Retinal pigment epithelial cell (primary cell): ENCODE measurements around the gene SGK2.

Source experiments
- DNase-seq: peaks from one replicate; pipeline ENCODE4 v3.0.0-alpha.2; 2010; ENCODE audit warnings: low read depth
- H3K4me3 ChIP-seq: 2 replicates; pipeline ENCODE4 v1.5.1; 2011; ENCODE audit warnings: mild to moderate bottlenecking, low read length, control low read depth, moderate library complexity
- TF ChIP-seq, protein P1 (sequence below): conservative IDR thresholded peaks from 2 replicates; pipeline ENCODE4 v1.5.1; 2011; ENCODE audit warnings: low read depth, low read length, control low read depth, inconsistent platforms

SGK2 gene

DNA sequence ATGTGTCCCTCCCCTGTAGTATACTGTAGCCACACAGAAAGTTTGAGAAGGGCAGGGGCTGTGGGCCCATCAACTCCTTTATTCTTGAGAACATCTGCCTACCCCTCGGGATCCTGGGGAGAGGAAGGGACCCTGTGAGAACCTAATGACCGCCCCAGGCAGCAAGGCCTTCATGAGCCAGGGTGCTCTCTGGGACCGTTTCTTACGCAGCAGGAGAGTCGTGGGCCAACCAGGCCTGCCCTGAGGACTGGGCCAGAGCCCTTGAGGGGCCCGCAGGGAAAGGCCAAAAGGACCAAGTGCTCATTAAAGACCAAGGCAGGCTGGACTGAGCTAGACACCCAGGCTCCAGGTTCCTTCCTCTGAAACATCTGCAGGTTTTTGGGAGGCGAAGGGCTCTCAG is 5.2 kb downstream of the SGK2 start:
- TF ChIP-seq, protein P1, sequence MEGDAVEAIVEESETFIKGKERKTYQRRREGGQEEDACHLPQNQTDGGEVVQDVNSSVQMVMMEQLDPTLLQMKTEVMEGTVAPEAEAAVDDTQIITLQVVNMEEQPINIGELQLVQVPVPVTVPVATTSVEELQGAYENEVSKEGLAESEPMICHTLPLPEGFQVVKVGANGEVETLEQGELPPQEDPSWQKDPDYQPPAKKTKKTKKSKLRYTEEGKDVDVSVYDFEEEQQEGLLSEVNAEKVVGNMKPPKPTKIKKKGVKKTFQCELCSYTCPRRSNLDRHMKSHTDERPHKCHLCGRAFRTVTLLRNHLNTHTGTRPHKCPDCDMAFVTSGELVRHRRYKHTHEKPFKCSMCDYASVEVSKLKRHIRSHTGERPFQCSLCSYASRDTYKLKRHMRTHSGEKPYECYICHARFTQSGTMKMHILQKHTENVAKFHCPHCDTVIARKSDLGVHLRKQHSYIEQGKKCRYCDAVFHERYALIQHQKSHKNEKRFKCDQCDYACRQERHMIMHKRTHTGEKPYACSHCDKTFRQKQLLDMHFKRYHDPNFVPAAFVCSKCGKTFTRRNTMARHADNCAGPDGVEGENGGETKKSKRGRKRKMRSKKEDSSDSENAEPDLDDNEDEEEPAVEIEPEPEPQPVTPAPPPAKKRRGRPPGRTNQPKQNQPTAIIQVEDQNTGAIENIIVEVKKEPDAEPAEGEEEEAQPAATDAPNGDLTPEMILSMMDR: no peak
- DNase-seq: no peak
- H3K4me3 ChIP-seq: no peak overlapping the region

DNA sequence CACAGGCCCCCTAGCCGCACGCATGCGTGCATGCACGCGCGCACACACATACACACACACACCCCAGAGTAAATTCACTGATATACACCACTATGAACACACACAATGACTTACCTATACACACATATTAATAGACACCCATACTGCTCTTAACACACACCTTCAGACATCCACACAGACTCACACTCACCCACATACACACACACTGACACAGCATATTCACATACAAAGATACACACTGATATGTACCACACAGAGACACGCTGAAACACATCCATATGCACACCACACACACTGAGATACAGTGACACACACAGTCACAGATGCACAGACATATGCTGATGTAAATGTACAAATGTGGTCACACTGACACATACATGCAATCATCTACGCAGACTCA is 5.6 kb downstream of the SGK2 start:
- no peak for DNase-seq
- no peak overlapping the region for H3K4me3 ChIP-seq
- TF ChIP-seq, protein P1: no peak

DNA sequence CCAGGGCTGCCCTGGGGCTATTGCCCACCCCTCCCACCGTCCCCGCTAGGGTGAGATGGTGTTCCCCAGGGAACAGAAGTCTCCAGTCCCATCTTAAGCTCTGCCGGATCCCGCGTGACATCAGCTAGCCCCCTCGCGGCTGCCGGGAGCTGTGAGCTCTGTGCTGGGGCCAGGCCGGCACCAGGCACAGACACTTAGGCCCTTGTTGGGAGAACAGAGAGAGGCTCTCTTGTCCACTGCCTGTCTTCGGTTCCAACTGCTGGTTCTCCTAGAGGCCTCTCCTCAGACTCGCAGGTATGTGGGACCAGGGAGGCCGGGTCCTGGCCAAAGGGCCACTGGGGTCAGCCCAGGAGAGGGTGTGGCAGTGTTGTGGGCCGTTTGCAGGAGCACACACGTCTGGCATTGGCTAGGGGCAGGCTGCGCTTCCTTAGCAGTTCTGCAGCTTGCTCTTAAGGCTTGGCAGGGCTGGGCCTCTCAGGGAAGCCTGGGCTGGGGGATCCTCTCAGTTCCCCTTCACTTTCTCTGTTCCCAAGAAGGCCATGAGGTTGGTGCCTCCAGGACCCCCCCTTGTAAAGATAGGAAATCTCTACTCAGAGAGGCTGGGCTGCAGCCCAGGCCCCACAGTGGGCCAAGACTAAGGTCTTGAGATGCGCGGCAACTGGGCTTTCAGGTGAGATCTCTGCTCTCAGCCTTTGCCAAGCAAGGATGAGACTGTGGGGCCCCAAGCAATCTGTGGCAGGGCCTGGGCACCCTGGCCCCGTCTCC is 6.3 kb downstream of the SGK2 start:
- no peak overlapping the region for H3K4me3 ChIP-seq
- no peak for DNase-seq
- TF ChIP-seq, protein P1: no peak

DNA sequence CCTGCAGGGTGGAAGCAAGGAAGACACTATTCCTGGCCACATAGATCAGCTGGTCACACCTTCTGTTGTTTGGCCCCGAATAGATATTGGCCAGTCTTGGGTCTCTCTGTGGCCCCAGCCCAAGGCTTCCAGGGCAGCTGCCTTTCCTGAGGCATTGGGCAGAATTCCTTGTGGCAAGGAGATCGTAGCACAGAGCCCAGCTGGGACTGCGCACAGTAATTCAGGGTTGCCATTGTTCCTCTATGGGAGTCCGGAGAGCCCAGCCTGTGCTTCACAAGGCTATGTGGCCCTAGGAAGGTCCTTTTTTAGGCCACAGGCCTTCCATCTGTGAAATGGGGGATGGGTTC is 6.9 kb downstream of the SGK2 start:
- TF ChIP-seq, protein P1: no peak
- H3K4me3 ChIP-seq: no peak overlapping the region
- no peak for DNase-seq

DNA sequence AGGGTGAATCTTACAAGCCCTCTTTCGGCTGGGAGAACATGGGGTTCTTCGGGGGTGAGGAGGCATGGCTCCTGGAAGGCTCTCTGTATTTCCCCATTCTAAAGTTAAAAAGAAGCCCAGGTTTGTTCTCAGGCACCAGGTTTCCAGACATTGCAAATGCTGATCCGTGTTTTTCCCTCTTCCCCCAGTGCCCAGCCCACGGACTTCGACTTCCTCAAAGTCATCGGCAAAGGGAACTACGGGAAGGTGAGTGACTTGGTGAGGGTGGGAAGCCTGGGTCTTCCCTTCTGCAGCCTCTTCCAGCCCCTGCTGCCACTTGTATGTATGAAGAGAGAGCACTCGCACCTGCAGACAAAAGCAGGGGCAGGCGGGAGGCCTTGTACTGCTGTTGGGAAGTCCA is 8.7 kb downstream of the SGK2 start:
- H3K4me3 ChIP-seq: no peak overlapping the region
- TF ChIP-seq, protein P1: no peak
- no peak for DNase-seq

DNA sequence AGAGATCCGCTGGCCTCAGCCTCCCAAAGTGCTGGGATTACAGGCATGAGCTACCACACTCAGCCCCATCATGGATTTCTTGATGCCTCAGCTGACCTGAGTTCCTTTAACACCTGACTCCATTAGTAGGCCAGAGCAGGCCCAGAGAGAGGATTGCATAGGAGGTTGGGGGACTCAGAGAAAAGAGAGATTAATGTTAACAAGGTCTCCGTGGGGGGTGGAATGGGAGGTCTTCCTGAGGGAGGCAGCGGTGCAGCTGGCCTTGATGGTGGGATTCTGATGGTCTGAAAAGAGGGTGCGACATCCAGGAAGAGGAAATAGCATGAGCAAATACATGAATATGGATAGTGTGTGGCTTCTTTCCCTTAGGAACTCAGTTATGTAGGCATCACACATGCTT is 9.9 kb downstream of the SGK2 start:
- H3K4me3 ChIP-seq: no peak overlapping the region
- TF ChIP-seq, protein P1: no peak
- no peak for DNase-seq

DNA sequence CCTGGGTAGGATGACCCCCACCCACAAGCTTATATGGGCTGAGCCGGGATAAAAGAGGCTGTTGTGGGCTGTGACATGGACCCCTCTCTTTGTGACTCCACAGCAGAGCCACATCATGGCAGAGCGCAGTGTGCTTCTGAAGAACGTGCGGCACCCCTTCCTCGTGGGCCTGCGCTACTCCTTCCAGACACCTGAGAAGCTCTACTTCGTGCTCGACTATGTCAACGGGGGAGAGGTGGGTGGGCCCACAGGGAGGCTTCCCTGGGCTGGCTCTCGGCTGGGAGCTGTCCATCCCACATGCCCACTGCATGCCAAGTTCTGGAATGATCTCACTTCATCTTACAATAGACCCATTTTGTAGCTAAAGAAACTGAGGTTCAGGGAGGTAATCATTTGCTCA is 10.5 kb downstream of the SGK2 start:
- TF ChIP-seq, protein P1: no peak
- H3K4me3 ChIP-seq: no peak overlapping the region
- DNase-seq: no peak
